ENCODE results near the gene ADCY5. TPM values are rescaled to one million over a fixed set of nuclear protein-coding genes. Genes with fewer than 3 reads are reported as not detected.

Gene ADCY5
- total RNA-seq, 4 donors from 2014 or later, result 14.0 to 86.8 (median 41.5) TPM

GRCh38 chr3:123430266-123430665 is 18.6 kb downstream of the ADCY5 start:
- TF ChIP-seq CTCF (IDR thresholded peaks at IDR 0.05), result no peak
- DNase-seq (ENCODE audit: low spot score), result no peak
- ATAC-seq (ENCODE audit: low FRiP score), result no peak

GRCh38 chr3:123429362-123430125 is 19.3 kb downstream of the ADCY5 start:
- TF ChIP-seq CTCF (IDR thresholded peaks at IDR 0.05), result no peak
- DNase-seq (ENCODE audit: low spot score) (no peak), ATAC-seq (ENCODE audit: low FRiP score) (no peak)

- TF ChIP-seq CTCF (IDR thresholded peaks at IDR 0.05), result no peak
- no peak for DNase-seq (ENCODE audit: low spot score)
- no peak for ATAC-seq (ENCODE audit: low FRiP score)
Observed at GRCh38 chr3:123424999-123425712, 23.7 kb downstream of the ADCY5 start.

GRCh38 chr3:123424321-123424998 is 24.4 kb downstream of the ADCY5 start:
- DNase-seq (ENCODE audit: low spot score), result no peak
- TF ChIP-seq CTCF (IDR thresholded peaks at IDR 0.05), result no peak
- no peak for ATAC-seq (ENCODE audit: low FRiP score)

GRCh38 chr3:123423806-123424205 is 25.1 kb downstream of the ADCY5 start:
- no peak for TF ChIP-seq CTCF (IDR thresholded peaks at IDR 0.05)
- ATAC-seq (ENCODE audit: low FRiP score) (no peak), DNase-seq (ENCODE audit: low spot score) (no peak)

- TF ChIP-seq CTCF (IDR thresholded peaks at IDR 0.05), result no peak
- ATAC-seq (ENCODE audit: low FRiP score) (no peak), DNase-seq (ENCODE audit: low spot score) (no peak)
Observed at GRCh38 chr3:123423031-123423430, 25.9 kb downstream of the ADCY5 start.
